Measurements from ENCODE around the gene MMGT1.
"Not testable (repeated sequence)": the region's sequence is repeated elsewhere in the genome, so short reads cannot be mapped to it uniquely, and the experiment has no call there.

The MMGT1 gene

DNA sequence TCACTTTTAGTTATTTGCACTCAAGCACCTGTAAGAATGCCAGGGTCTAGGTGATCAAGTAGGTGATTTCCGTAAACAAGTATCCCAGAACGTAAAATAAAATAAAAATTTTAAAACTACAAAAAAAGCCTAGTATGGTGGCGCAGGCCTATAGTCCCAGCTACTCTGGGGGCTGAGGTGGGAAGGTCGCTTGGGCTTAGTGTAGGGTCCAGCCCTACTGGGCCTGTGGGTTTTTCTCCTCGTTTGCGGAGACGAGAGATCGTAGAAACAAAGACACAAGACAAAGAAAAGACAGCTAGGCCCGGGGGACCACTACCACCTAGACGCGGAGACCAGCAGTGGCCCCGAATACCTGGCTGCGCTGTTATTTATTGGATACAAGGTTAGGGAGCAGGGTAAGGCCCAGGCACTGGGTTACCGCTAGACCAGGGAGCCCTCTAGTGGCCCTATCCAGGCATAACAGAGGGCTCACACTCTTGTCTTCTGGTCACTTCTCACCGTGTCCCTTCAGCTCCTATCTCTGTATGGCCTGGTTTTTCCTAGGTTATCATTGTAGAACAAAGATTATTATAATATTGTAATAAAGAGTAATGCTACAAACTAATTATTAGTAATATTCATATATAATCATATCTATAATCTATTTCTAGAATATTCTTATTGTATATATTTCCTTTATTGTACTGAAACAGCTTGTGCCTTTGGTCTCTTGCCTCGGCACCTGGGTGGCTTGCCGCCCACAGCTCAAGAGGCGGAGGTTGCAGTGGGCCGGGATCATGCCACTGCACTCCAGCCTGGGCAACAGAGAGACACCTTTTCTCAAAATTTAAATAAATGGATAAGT, 41.9 kb downstream of the MMGT1 start:
- no peak overlapping the region for H3K27ac ChIP-seq (ENCODE audit: low read length, poor library complexity, severe bottlenecking)
- no peaks in the 10 kb centered on the region for H3K36me3 ChIP-seq (ENCODE audit: control insufficient read depth in 1 of 2, insufficient read depth in 2 of 2, low read depth in 1 of 2, low read length in 2 of 2)
- no peaks in the 10 kb centered on the region for H3K79me1 ChIP-seq (replicated peaks; ENCODE audit: low read length, poor library complexity, severe bottlenecking)
- no peaks in the 10 kb centered on the region for H3K9me3 ChIP-seq (ENCODE audit: control insufficient read depth, low read length)
- no peak overlapping the region for H4K8ac ChIP-seq (ENCODE audit: low read length)
- no peak overlapping the region for H3K4me2 ChIP-seq (ENCODE audit: low read length, poor library complexity, severe bottlenecking)
- peaks cover 0 to 44% of the 10 kb centered on the region in 2 experiments for H3K27me3 ChIP-seq (ENCODE audit: control insufficient read depth in 1 of 2, insufficient read depth in 1 of 2, low read length in 2 of 2)
- H2BK5ac ChIP-seq (ENCODE audit: low read depth, low read length, poor library complexity, severe bottlenecking), result no peak overlapping the region
- no peak overlapping the region for H3K4me3 ChIP-seq (ENCODE audit: insufficient read depth in 1 of 2, low read depth in 1 of 2, low read length in 2 of 2)
- H2BK12ac ChIP-seq (ENCODE audit: low read length in 2 of 2), result no peak overlapping the region
- H3K4me1 ChIP-seq (ENCODE audit: control insufficient read depth, insufficient read depth, low read depth, low read length), result no peaks in the 10 kb centered on the region
- no peak overlapping the region for H2AK5ac ChIP-seq (ENCODE audit: low read length, severe bottlenecking)
- no peak overlapping the region for H3K9ac ChIP-seq (ENCODE audit: low read length)
- WGBS, result 64% methylated on average over 11 of the region's 19 CpGs
- no peak overlapping the region for H3K23ac ChIP-seq (ENCODE audit: low read length in 2 of 2)
- no peak overlapping the region for H4K91ac ChIP-seq (ENCODE audit: low read length)
- H3K14ac ChIP-seq (ENCODE audit: low read length in 2 of 2), result no peak overlapping the region
- no peak overlapping the region for H3K18ac ChIP-seq (ENCODE audit: low read depth in 1 of 2, low read length in 2 of 2)
- peak; percentile 26 for DNase-seq
- H2BK120ac ChIP-seq (ENCODE audit: low read depth, low read length), result no peak overlapping the region
- no peak overlapping the region for H2BK15ac ChIP-seq (ENCODE audit: low read depth, poor library complexity, severe bottlenecking)
- no peak overlapping the region for H3K4ac ChIP-seq (ENCODE audit: low read depth in 1 of 2, low read length in 2 of 2)
- no peak overlapping the region for H2AFZ ChIP-seq (ENCODE audit: low read depth, low read length)

GRCh38 chrX:135927897-135928296, 45.9 kb downstream of the MMGT1 start:
- Histone ChIP-seq H3K4me1 (ENCODE audit: control insufficient read depth, insufficient read depth, low read depth, low read length) (no peaks in the 10 kb centered on the region), H3K27ac (ENCODE audit: low read length, poor library complexity, severe bottlenecking) (no peak overlapping the region), H3K9ac (ENCODE audit: low read length) (no peak overlapping the region), H2BK12ac (ENCODE audit: low read length in 2 of 2) (no peak overlapping the region), H3K18ac (ENCODE audit: low read depth in 1 of 2, low read length in 2 of 2) (no peak overlapping the region), H2AK5ac (ENCODE audit: low read length, severe bottlenecking) (no peak overlapping the region), H4K8ac (ENCODE audit: low read length) (no peak overlapping the region), H4K91ac (ENCODE audit: low read length) (no peak overlapping the region), H2BK120ac (ENCODE audit: low read depth, low read length) (no peak overlapping the region), H3K27me3 (ENCODE audit: control insufficient read depth in 1 of 2, insufficient read depth in 1 of 2, low read length in 2 of 2) (peaks cover 0 to 52% of the 10 kb centered on the region in 2 experiments), H3K23ac (ENCODE audit: low read length in 2 of 2) (no peak overlapping the region), H3K36me3 (ENCODE audit: control insufficient read depth in 1 of 2, insufficient read depth in 2 of 2, low read depth in 1 of 2, low read length in 2 of 2) (no peaks in the 10 kb centered on the region), H2AFZ (ENCODE audit: low read depth, low read length) (no peak overlapping the region), H2BK15ac (ENCODE audit: low read depth, poor library complexity, severe bottlenecking) (no peak overlapping the region), H2BK5ac (ENCODE audit: low read depth, low read length, poor library complexity, severe bottlenecking) (no peak overlapping the region), H3K4me2 (ENCODE audit: low read length, poor library complexity, severe bottlenecking) (no peak overlapping the region), H3K9me3 (ENCODE audit: control insufficient read depth, low read length) (no peaks in the 10 kb centered on the region), H3K14ac (ENCODE audit: low read length in 2 of 2) (no peak overlapping the region), H3K4me3 (ENCODE audit: insufficient read depth in 1 of 2, low read depth in 1 of 2, low read length in 2 of 2) (no peak overlapping the region), H3K4ac (ENCODE audit: low read depth in 1 of 2, low read length in 2 of 2) (no peak overlapping the region), H3K79me1 (replicated peaks; ENCODE audit: low read length, poor library complexity, severe bottlenecking) (no peaks in the 10 kb centered on the region)
- WGBS, result 71% methylated on average over 2 of the region's 2 CpGs
- DNase-seq, result no peak

DNA sequence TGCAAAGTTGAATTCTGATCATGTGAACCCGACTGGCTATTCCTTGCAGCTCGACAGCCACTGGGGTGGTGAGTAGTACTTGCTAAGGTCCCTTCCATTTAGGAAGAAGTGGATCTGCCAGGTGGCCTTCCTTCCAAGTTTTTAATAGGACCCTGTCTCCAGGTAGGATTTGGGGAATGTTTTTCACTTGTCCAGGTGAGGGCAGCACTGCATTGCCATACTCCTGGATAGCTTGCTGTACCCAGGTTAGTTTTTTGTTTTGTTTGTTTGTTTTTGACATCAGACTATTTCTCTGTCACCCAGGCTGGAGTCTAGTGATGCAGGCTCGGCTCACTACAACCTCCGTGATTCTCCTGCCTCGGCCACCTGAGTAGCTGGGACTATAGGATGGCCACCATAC, 50.4 kb downstream of the MMGT1 start:
- Histone ChIP-seq H3K9me3 (ENCODE audit: control insufficient read depth, low read length) (no peaks in the 10 kb centered on the region), H3K4ac (ENCODE audit: low read depth in 1 of 2, low read length in 2 of 2) (no peak overlapping the region), H4K91ac (ENCODE audit: low read length) (no peak overlapping the region), H3K23ac (ENCODE audit: low read length in 2 of 2) (no peak overlapping the region), H3K14ac (ENCODE audit: low read length in 2 of 2) (no peak overlapping the region), H3K36me3 (ENCODE audit: control insufficient read depth in 1 of 2, insufficient read depth in 2 of 2, low read depth in 1 of 2, low read length in 2 of 2) (no peaks in the 10 kb centered on the region), H3K4me2 (ENCODE audit: low read length, poor library complexity, severe bottlenecking) (no peak overlapping the region), H2BK120ac (ENCODE audit: low read depth, low read length) (no peak overlapping the region), H3K79me1 (replicated peaks; ENCODE audit: low read length, poor library complexity, severe bottlenecking) (no peaks in the 10 kb centered on the region), H2AFZ (ENCODE audit: low read depth, low read length) (no peak overlapping the region), H2BK5ac (ENCODE audit: low read depth, low read length, poor library complexity, severe bottlenecking) (no peak overlapping the region), H3K27me3 (ENCODE audit: control insufficient read depth in 1 of 2, insufficient read depth in 1 of 2, low read length in 2 of 2) (peaks cover 0 to 36% of the 10 kb centered on the region in 2 experiments), H4K8ac (ENCODE audit: low read length) (no peak overlapping the region), H3K4me1 (ENCODE audit: control insufficient read depth, insufficient read depth, low read depth, low read length) (no peaks in the 10 kb centered on the region), H3K18ac (ENCODE audit: low read depth in 1 of 2, low read length in 2 of 2) (no peak overlapping the region), H3K4me3 (ENCODE audit: insufficient read depth in 1 of 2, low read depth in 1 of 2, low read length in 2 of 2) (no peak overlapping the region), H2AK5ac (ENCODE audit: low read length, severe bottlenecking) (no peak overlapping the region), H2BK12ac (ENCODE audit: low read length in 2 of 2) (no peak overlapping the region), H2BK15ac (ENCODE audit: low read depth, poor library complexity, severe bottlenecking) (no peak overlapping the region), H3K27ac (ENCODE audit: low read length, poor library complexity, severe bottlenecking) (no peak overlapping the region), H3K9ac (ENCODE audit: low read length) (no peak overlapping the region)
- 89% methylated on average over 4 of the region's 5 CpGs for WGBS
- no peak for DNase-seq

- H3K27me3 ChIP-seq (ENCODE audit: control insufficient read depth in 1 of 2, insufficient read depth in 1 of 2, low read length in 2 of 2), result peaks cover 0 to 40% of the 10 kb centered on the region in 2 experiments
- not testable (repeated sequence) for H3K9ac ChIP-seq (ENCODE audit: low read length); H3K4me3 ChIP-seq (ENCODE audit: insufficient read depth in 1 of 2, low read depth in 1 of 2, low read length in 2 of 2); H3K27ac ChIP-seq (ENCODE audit: low read length, poor library complexity, severe bottlenecking); H3K18ac ChIP-seq (ENCODE audit: low read depth in 1 of 2, low read length in 2 of 2); H3K9me3 ChIP-seq (ENCODE audit: control insufficient read depth, low read length); H3K4me2 ChIP-seq (ENCODE audit: low read length, poor library complexity, severe bottlenecking); H3K23ac ChIP-seq (ENCODE audit: low read length in 2 of 2); H4K91ac ChIP-seq (ENCODE audit: low read length); H2BK15ac ChIP-seq (ENCODE audit: low read depth, poor library complexity, severe bottlenecking); DNase-seq; H2BK120ac ChIP-seq (ENCODE audit: low read depth, low read length); H3K14ac ChIP-seq (ENCODE audit: low read length in 2 of 2); H4K8ac ChIP-seq (ENCODE audit: low read length); H3K79me1 ChIP-seq (replicated peaks; ENCODE audit: low read length, poor library complexity, severe bottlenecking); H3K4ac ChIP-seq (ENCODE audit: low read depth in 1 of 2, low read length in 2 of 2); H2BK12ac ChIP-seq (ENCODE audit: low read length in 2 of 2); H2AFZ ChIP-seq (ENCODE audit: low read depth, low read length); H3K36me3 ChIP-seq (ENCODE audit: control insufficient read depth in 1 of 2, insufficient read depth in 2 of 2, low read depth in 1 of 2, low read length in 2 of 2); H2AK5ac ChIP-seq (ENCODE audit: low read length, severe bottlenecking); H3K4me1 ChIP-seq (ENCODE audit: control insufficient read depth, insufficient read depth, low read depth, low read length); H2BK5ac ChIP-seq (ENCODE audit: low read depth, low read length, poor library complexity, severe bottlenecking)
- no CpG with 5 or more reads among the region's 1 CpG for WGBS
Observed at GRCh38 chrX:135920516-135920915, 53.3 kb downstream of the MMGT1 start.

All from mesenchymal stem cell (in vitro differentiated cells and primary cell).